Liver (tissue), 3 donors: ENCODE results near the gene NOL9.

Experiments used
- EGR1 ChIP-seq, 2 donors: IDR thresholded peaks; 2 replicates each; pipeline ENCODE4 v1.6.1; 2016 to 2018; ENCODE audit warnings: antibody characterized with exemption in 2 of 2, low read depth in 2 of 2
- FOXA1 ChIP-seq: IDR thresholded peaks from 2 replicates; pipeline ENCODE4 v1.6.1; 2016; ENCODE audit warnings: antibody characterized with exemption
- GABPA ChIP-seq, 2 donors: IDR thresholded peaks in 1 of 2; conservative IDR thresholded peaks in 1 of 2; 2 replicates each; pipeline ENCODE4 v1.6.1; 2016; ENCODE audit warnings: antibody characterized with exemption in 2 of 2, mild to moderate bottlenecking in 1 of 2, moderate library complexity in 1 of 2
- JUND ChIP-seq, 2 donors: IDR thresholded peaks; 2 replicates each; pipeline ENCODE4 v1.6.1; 2016; ENCODE audit warnings: antibody characterized with exemption in 2 of 2
- RAD21 ChIP-seq, 2 donors: IDR thresholded peaks; 2 replicates each; pipeline ENCODE4 v1.6.1; 2016; ENCODE audit warnings: antibody characterized with exemption in 2 of 2, mild to moderate bottlenecking in 2 of 2
- SP1 ChIP-seq: IDR thresholded peaks from 2 replicates; pipeline ENCODE4 v1.6.1; 2018; ENCODE audit warnings: antibody characterized with exemption, mild to moderate bottlenecking
- TAF1 ChIP-seq: conservative IDR thresholded peaks from 2 replicates; pipeline ENCODE4 v1.6.1; 2016; ENCODE audit warnings: antibody characterized with exemption, mild to moderate bottlenecking
- YY1 ChIP-seq: IDR thresholded peaks from 2 replicates; pipeline ENCODE4 v1.6.1; 2016; ENCODE audit warnings: antibody characterized with exemption, mild to moderate bottlenecking
- TF ChIP-seq, protein P1 (sequence below): fragments of 150-350 bp; IDR thresholded peaks from 2 replicates; pipeline ENCODE4 v1.5.1; 2017; ENCODE audit warnings: improper control_type of control experiment, low read depth, low read length; ENCODE audit not compliant: missing input control
- TF ChIP-seq, protein P2 (sequence below): IDR thresholded peaks from 2 replicates; pipeline ENCODE4 v1.6.1; 2016; ENCODE audit warnings: antibody characterized with exemption
- TF ChIP-seq, protein P3 (sequence below): IDR thresholded peaks from 2 replicates; pipeline ENCODE4 v1.6.1; 2016; ENCODE audit warnings: antibody characterized with exemption, mild to moderate bottlenecking
- TF ChIP-seq, protein P4 (sequence below): IDR thresholded peaks from 2 replicates; pipeline ENCODE4 v1.6.1; 2016; ENCODE audit warnings: antibody characterized with exemption
- TF ChIP-seq, protein P5 (sequence below): IDR thresholded peaks from 2 replicates; pipeline ENCODE4 v1.6.1; 2016; ENCODE audit warnings: antibody characterized with exemption
- donor health status: healthy.
- donor health status: healthy.

DNA sequence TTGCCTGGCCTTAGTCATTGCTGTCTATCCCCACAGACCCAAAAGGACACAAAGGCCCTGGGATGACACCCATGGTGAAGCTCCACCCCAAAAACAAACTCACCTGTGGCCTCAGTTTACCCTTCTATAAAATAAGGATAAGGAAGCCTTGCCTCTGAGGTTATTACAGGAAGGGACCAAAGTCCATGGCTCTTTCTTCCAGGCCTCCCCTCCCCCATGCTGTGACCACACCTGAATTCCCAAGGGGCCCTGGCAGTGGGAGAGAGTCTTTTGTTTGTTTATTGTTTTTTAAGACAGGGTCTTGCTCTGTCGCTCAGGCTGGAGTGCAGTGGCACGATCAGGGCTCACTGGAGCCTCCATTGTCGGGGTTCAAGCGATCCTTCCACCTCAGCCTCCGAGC, 77.8 kb downstream of the NOL9 start:
- TF ChIP-seq, protein P1, sequence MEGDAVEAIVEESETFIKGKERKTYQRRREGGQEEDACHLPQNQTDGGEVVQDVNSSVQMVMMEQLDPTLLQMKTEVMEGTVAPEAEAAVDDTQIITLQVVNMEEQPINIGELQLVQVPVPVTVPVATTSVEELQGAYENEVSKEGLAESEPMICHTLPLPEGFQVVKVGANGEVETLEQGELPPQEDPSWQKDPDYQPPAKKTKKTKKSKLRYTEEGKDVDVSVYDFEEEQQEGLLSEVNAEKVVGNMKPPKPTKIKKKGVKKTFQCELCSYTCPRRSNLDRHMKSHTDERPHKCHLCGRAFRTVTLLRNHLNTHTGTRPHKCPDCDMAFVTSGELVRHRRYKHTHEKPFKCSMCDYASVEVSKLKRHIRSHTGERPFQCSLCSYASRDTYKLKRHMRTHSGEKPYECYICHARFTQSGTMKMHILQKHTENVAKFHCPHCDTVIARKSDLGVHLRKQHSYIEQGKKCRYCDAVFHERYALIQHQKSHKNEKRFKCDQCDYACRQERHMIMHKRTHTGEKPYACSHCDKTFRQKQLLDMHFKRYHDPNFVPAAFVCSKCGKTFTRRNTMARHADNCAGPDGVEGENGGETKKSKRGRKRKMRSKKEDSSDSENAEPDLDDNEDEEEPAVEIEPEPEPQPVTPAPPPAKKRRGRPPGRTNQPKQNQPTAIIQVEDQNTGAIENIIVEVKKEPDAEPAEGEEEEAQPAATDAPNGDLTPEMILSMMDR: no peak
- TF ChIP-seq YY1 (no peak), TAF1 (no peak), GABPA (IDR thresholded peaks at IDR 0.05 in 1 of 2, conservative IDR thresholded peaks at IDR 0.05 in 1 of 2) (no peak), SP1 (no peak), EGR1 (IDR thresholded peaks at IDR 0.05; ENCODE audit: low read depth in 2 of 2) (no peak), FOXA1 (no peak), RAD21 (IDR thresholded peaks at IDR 0.05) (no peak), JUND (IDR thresholded peaks at IDR 0.05) (no peak)
- TF ChIP-seq, protein P2, sequence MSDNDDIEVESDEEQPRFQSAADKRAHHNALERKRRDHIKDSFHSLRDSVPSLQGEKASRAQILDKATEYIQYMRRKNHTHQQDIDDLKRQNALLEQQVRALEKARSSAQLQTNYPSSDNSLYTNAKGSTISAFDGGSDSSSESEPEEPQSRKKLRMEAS: no peak
- TF ChIP-seq, protein P3, sequence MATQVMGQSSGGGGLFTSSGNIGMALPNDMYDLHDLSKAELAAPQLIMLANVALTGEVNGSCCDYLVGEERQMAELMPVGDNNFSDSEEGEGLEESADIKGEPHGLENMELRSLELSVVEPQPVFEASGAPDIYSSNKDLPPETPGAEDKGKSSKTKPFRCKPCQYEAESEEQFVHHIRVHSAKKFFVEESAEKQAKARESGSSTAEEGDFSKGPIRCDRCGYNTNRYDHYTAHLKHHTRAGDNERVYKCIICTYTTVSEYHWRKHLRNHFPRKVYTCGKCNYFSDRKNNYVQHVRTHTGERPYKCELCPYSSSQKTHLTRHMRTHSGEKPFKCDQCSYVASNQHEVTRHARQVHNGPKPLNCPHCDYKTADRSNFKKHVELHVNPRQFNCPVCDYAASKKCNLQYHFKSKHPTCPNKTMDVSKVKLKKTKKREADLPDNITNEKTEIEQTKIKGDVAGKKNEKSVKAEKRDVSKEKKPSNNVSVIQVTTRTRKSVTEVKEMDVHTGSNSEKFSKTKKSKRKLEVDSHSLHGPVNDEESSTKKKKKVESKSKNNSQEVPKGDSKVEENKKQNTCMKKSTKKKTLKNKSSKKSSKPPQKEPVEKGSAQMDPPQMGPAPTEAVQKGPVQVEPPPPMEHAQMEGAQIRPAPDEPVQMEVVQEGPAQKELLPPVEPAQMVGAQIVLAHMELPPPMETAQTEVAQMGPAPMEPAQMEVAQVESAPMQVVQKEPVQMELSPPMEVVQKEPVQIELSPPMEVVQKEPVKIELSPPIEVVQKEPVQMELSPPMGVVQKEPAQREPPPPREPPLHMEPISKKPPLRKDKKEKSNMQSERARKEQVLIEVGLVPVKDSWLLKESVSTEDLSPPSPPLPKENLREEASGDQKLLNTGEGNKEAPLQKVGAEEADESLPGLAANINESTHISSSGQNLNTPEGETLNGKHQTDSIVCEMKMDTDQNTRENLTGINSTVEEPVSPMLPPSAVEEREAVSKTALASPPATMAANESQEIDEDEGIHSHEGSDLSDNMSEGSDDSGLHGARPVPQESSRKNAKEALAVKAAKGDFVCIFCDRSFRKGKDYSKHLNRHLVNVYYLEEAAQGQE: no peak
- TF ChIP-seq, protein P4, sequence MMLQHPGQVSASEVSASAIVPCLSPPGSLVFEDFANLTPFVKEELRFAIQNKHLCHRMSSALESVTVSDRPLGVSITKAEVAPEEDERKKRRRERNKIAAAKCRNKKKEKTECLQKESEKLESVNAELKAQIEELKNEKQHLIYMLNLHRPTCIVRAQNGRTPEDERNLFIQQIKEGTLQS: no peak
- TF ChIP-seq, protein P5, sequence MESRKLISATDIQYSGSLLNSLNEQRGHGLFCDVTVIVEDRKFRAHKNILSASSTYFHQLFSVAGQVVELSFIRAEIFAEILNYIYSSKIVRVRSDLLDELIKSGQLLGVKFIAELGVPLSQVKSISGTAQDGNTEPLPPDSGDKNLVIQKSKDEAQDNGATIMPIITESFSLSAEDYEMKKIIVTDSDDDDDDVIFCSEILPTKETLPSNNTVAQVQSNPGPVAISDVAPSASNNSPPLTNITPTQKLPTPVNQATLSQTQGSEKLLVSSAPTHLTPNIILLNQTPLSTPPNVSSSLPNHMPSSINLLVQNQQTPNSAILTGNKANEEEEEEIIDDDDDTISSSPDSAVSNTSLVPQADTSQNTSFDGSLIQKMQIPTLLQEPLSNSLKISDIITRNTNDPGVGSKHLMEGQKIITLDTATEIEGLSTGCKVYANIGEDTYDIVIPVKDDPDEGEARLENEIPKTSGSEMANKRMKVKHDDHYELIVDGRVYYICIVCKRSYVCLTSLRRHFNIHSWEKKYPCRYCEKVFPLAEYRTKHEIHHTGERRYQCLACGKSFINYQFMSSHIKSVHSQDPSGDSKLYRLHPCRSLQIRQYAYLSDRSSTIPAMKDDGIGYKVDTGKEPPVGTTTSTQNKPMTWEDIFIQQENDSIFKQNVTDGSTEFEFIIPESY: no peak
